OCI-LY3 (cell line): Measurements from ENCODE around the gene MTURN.
A peak's percentile ranks its signal among the peaks of the same experiment; 100 is the strongest.

Source experiments
- H2AFZ ChIP-seq: fragments of 200-600, 300-600 bp; shearing (Covaris generic); 2 replicates; pipeline ENCODE4 v1.6.0; 2014; ENCODE audit warnings: antibody characterized with exemption, low read depth, low read length
- H3K27ac ChIP-seq: fragments of 200-600, 300-600 bp; sonication (generic); 2 replicates; pipeline ENCODE4 v1.5.1; 2014; ENCODE audit warnings: mild to moderate bottlenecking, low read length, moderate library complexity, mixed read lengths
- H3K27me3 ChIP-seq: fragments of 200-600, 300-600 bp; sonication (generic); 2 replicates; pipeline ENCODE4 v1.6.1; 2014; ENCODE audit warnings: low read depth, low read length, mixed read lengths
- H3K36me3 ChIP-seq: fragments of 200-600, 300-600 bp; sonication (generic); replicated peaks from 2 replicates; pipeline ENCODE3; 2014; ENCODE audit warnings: low read depth, low read length, mixed read lengths
- H3K4me1 ChIP-seq: fragments of 300-600, 200-600 bp; sonication (generic); 2 replicates; pipeline ENCODE4 v1.6.1; 2014; ENCODE audit warnings: low read length, mixed read lengths
- H3K4me2 ChIP-seq: fragments of 200-600, 300-600 bp; sonication (generic); 2 replicates; pipeline ENCODE4 v1.6.1; 2014; ENCODE audit warnings: low read length, mixed read lengths
- H3K4me3 ChIP-seq: fragments of 300-600, 200-600 bp; sonication (generic); 2 replicates; pipeline ENCODE4 v1.5.1; 2014; ENCODE audit warnings: antibody characterized with exemption, mild to moderate bottlenecking, low read length, moderate library complexity
- H3K79me2 ChIP-seq: fragments of 300-600, 200-600 bp; shearing (Covaris generic); 2 replicates; pipeline ENCODE4 v1.6.1; 2014; ENCODE audit warnings: mild to moderate bottlenecking, low read length, mixed read lengths
- H3K9ac ChIP-seq: fragments of 300-600, 200-600 bp; shearing (Covaris generic); 2 replicates; pipeline ENCODE4 v1.6.0; 2014; ENCODE audit warnings: mild to moderate bottlenecking, low read length, moderate library complexity
- H3K9me3 ChIP-seq: fragments of 200-600, 300-600 bp; shearing (Covaris generic); 2 replicates; pipeline ENCODE4 v1.6.1; 2014; ENCODE audit warnings: low read length, mixed read lengths; ENCODE audit not compliant: insufficient read depth
- H4K20me1 ChIP-seq: fragments of 200-600, 300-600 bp; sonication (generic); 2 replicates; pipeline ENCODE4 v1.6.1; 2016; ENCODE audit warnings: low read length, mixed read lengths; ENCODE audit not compliant: insufficient read depth
- EZH2phosphoT487 ChIP-seq: fragments of 200-600 bp; shearing (Covaris generic); IDR thresholded peaks from 2 replicates; pipeline ENCODE4 v1.6.1; 2018; ENCODE audit warnings: antibody characterized with exemption, mixed run types, low read depth
- TF ChIP-seq, protein P1 (sequence below): fragments of 200-600, 300-600 bp; sonication (generic); IDR thresholded peaks from 2 replicates; pipeline ENCODE4 v1.5.1; 2014; ENCODE audit warnings: antibody characterized with exemption, low read length, low read depth

MTURN gene

DNA sequence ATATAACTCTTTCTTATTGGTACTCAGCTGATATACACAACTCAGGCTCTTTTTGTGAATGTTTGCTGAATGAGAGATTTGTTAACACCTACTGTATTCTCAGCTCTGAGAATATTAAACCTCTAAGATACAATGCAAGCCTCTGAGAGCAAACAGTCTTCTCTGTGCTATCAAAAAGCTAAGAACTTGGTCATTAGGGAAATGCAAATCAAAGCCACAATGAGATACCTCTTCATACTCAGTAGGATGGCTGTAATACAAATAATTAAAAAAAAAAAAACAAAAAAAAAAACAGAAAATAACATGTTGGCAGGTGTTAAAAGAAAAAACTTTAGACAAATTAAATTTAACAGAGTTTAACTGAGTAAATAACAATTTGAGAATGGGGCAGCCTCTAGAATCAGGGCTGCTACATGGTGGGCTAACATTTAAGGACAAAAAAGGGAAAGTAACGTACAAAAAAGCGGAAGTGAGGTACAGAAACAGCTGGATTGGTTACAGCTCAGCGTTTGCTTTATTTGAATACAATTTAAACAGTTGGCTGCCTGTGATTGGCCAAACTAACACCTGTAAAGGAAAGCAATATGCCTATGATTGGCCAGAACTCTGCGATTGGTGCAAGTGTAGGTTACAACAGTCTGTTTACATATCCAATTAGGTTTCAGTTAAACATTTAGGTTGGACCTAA lies 14.8 kb upstream of the MTURN start:
- Histone ChIP-seq H3K4me2 (no peak overlapping the region), H3K9me3 (no peaks in the 10 kb centered on the region), H4K20me1 (no peaks in the 10 kb centered on the region), H3K27me3 (no peaks in the 10 kb centered on the region), H3K36me3 (peaks cover 6% of the 10 kb centered on the region), H3K27ac (no peak overlapping the region), H3K4me1 (peaks cover 10% of the 10 kb centered on the region), H3K4me3 (no peak overlapping the region), H3K79me2 (no peaks in the 10 kb centered on the region), H2AFZ (no peak overlapping the region), H3K9ac (no peak overlapping the region)
- TF ChIP-seq, protein P1, sequence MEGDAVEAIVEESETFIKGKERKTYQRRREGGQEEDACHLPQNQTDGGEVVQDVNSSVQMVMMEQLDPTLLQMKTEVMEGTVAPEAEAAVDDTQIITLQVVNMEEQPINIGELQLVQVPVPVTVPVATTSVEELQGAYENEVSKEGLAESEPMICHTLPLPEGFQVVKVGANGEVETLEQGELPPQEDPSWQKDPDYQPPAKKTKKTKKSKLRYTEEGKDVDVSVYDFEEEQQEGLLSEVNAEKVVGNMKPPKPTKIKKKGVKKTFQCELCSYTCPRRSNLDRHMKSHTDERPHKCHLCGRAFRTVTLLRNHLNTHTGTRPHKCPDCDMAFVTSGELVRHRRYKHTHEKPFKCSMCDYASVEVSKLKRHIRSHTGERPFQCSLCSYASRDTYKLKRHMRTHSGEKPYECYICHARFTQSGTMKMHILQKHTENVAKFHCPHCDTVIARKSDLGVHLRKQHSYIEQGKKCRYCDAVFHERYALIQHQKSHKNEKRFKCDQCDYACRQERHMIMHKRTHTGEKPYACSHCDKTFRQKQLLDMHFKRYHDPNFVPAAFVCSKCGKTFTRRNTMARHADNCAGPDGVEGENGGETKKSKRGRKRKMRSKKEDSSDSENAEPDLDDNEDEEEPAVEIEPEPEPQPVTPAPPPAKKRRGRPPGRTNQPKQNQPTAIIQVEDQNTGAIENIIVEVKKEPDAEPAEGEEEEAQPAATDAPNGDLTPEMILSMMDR = no peak
- TF ChIP-seq EZH2phosphoT487 = no peak

DNA sequence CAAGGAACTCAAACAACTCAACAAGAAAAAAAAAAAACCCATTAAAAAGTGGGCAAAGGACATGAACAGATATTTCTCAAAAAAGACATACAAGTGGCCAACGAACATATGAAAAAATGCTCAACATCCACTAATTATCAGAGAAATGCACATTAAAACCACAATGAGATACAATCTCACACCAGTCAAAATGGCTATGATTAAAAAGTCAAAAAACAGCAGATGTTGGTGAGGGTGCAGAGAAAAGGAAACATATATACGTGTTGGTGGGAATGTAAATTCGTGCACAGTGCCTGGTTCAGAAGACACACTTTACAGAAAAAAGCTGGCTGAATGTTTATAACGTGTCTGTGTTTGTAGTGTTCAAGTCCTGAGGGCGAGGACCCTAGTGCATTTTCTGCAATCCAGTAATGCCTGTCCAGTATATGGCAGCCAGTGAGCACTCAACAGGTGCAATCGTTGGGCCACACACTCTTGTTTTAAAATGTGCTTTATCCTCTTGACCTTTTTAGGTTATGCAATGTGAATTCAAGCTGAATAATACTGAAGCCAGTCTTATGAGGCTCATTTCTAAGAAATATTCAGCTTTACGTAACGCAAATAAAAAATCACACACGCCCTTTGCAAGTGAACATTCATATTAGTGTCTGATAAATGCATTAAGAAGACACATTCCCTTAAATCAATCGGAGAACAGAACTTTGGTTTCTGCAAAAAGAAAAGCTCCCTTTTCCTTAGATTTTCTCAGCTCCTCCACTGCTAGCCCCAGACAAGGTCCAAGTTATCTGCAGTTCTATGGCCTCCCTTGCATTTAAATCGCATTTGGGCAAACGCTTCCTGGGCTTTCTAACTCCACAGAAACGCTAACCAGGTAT lies 813 bp upstream of the MTURN start:
- Histone ChIP-seq H3K27ac (no peak overlapping the region), H3K27me3 (no peaks in the 10 kb centered on the region), H3K4me2 (peak overlapping the region; percentile 78), H4K20me1 (no peaks in the 10 kb centered on the region), H3K36me3 (no peaks in the 10 kb centered on the region), H3K79me2 (peaks cover 36% of the 10 kb centered on the region), H3K4me3 (peak overlapping the region; percentile 90), H3K9ac (peak overlapping the region; percentile 37; the same call in 1 of the 2 replicates), H3K4me1 (peaks cover 5% of the 10 kb centered on the region; the same call in 1 of the 2 replicates), H3K9me3 (no peaks in the 10 kb centered on the region), H2AFZ (peak overlapping the region; percentile 84)
- no peak for TF ChIP-seq EZH2phosphoT487

DNA sequence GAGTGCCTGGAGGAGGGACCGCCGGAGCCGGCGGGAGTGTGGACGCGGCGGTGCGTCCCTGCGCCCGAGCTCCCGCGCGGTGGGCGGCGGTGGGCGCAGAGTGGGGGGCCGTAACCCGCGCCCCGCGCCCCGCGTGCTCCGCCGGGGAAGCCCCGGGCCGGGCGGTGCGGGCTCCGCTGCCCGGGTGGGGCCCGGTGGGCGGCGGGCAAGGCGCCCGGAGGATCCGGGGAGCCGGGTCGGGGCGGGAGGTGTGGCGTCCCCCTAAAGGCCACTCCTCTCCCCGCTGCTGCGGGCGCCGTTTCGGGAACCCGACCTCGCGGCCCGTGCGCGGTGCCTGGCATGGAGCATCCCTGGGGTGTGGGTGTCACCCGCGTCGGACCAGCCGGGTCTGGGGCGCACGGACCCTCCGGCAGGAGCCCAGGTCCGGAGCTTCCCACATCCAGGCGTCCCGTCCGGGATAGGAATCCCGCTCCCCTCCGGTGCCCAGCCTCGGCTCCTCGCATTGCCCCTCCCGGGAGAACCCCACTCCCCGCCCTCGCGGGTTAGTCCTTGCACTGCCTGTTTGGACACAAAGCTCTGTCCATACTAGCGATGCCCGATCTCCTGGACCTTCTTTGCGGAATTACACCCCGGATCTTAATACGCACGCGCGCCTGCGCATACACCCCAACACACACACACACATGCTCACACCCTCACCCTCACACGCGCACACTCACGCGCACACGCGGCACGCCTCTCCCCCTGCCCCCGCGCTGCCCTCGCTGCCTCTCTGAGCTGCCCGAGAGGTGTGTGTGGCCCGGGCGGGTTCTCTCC lies 723 bp downstream of the MTURN start:
- H3K4me3 ChIP-seq = peak overlapping the region; percentile 90
- no peaks in the 10 kb centered on the region for H3K27me3 ChIP-seq
- no peaks in the 10 kb centered on the region for H4K20me1 ChIP-seq
- H3K9ac ChIP-seq = peak overlapping the region; percentile 80
- no peaks in the 10 kb centered on the region for H3K9me3 ChIP-seq
- peak overlapping the region; percentile 52 for H3K27ac ChIP-seq
- H3K36me3 ChIP-seq = no peaks in the 10 kb centered on the region
- H3K4me1 ChIP-seq = peaks cover 5% of the 10 kb centered on the region; the same call in 1 of the 2 replicates
- H2AFZ ChIP-seq = peak overlapping the region; percentile 72
- H3K79me2 ChIP-seq = peaks cover 47% of the 10 kb centered on the region
- peak overlapping the region; percentile 94 for H3K4me2 ChIP-seq
- TF ChIP-seq, protein P1 = no peak
- TF ChIP-seq EZH2phosphoT487 = no peak

DNA sequence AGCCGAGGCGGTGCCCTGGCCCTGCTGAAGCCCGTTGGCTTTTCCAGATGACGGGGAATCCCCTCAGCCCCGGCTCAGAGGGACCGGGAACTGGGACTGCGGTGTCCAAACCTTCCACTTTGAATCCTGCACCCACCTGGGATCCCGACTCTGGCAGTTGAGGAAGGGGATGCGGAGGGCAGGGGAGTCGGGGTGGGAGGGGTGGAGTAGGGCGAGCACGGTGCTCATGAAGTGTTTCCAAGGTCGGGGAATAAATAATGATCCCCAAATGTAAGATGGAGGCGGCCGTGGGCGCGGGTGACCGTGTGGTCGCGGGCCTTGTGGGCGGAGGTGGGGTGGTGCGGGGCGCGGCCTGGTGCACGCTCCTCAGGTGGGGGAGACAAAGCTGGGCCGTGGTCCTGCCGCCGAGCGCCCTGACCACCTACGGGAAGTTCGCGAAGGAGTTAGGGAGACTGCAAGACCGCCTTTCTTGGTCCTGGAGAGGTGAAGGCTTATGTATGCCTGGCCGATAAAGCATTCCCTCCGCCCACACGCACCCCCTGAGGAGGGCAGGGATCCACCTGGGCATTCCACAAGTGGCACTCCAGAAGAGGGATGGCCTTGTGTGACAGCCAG lies 1.4 kb downstream of the MTURN start:
- Histone ChIP-seq H3K79me2 (peaks cover 53% of the 10 kb centered on the region), H3K4me2 (peak overlapping the region; percentile 94), H3K9ac (peak overlapping the region; percentile 80), H3K36me3 (no peaks in the 10 kb centered on the region), H3K4me1 (peaks cover 5% of the 10 kb centered on the region; the same call in 1 of the 2 replicates), H4K20me1 (no peaks in the 10 kb centered on the region), H3K27me3 (no peaks in the 10 kb centered on the region), H2AFZ (peak overlapping the region; percentile 72), H3K27ac (peak overlapping the region; percentile 48), H3K9me3 (no peaks in the 10 kb centered on the region), H3K4me3 (peak overlapping the region; percentile 90)
- TF ChIP-seq, protein P1 = no peak
- no peak for TF ChIP-seq EZH2phosphoT487
